ENCODE results near the gene GPR180.
A peak's percentile ranks its signal among the peaks of the same experiment; 100 is the strongest.

GPR180 gene

GRCh38 chr13:94646904-94647303 is 45.2 kb downstream of the GPR180 start:
- DNase-seq (ENCODE audit: low read depth, low spot score) = no peak

GRCh38 chr13:94656176-94656575 is 54.5 kb downstream of the GPR180 start:
- DNase-seq (ENCODE audit: low read depth, low spot score) = no peak

- no peak for DNase-seq (ENCODE audit: low read depth, low spot score)
Measured at GRCh38 chr13:94656766-94657165, 55.1 kb downstream of the GPR180 start.

DNA sequence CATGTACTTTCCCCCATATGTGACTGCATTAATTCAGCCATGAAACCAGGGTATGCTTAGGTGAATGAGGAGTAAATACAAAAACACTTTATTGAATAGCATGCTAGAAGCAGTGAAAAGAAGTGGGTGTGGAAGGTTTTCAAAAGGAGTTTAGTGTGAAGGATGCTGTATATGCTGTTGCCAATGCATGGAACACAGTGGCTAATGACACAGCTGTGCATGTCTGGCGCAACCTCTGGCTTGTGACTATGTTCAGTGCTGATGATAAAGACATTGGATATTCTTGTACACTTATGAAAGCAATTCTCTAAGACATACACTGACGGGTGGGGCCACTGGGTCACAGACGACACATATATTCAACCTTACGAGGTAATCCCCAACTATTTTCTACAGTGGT is 55.5 kb downstream of the GPR180 start:
- no peak for DNase-seq (ENCODE audit: low read depth, low spot score)

DNA sequence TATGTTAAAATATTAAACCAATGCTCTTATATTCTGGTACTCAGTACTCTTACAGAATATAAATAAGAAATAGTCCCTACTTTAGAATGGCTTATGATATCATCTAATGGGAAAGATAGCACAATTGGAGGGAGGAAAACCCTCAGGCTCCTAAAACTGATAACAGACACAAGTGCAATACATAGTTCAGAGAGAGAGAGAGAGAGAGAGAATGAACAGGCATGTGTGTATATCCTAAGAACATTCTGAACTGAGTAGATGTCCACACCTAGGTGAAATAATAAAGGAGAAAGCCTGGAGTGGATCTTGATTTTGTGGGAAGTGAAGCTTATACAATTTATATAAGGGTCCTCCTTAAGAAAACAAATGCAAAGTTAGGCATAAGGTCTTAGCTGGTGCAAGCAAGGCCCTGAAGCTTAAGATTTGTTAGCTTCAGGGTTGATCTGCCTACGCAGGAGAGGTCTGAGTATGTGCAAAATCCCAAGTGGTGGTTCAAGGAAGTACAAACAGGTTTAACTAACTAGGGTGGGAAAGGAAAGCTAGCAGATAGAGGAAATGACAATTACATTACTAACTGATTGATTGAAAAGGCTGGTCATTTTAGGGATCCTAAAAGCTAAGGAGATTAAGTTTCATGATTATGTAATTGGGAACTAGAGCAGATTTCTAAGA is 57.4 kb downstream of the GPR180 start:
- DNase-seq (ENCODE audit: low read depth, low spot score) = no peak

GRCh38 chr13:94659598-94659946 is 57.9 kb downstream of the GPR180 start:
- DNase-seq (ENCODE audit: low read depth, low spot score) = no peak

- DNase-seq (ENCODE audit: low read depth, low spot score) = no peak
Measured at GRCh38 chr13:94660695-94661326, 59.2 kb downstream of the GPR180 start.

- no peak for DNase-seq (ENCODE audit: low read depth, low spot score)
Measured at GRCh38 chr13:94661406-94661805, 59.7 kb downstream of the GPR180 start.

- no peak for DNase-seq (ENCODE audit: low read depth, low spot score)
Measured at GRCh38 chr13:94662274-94662945, 60.8 kb downstream of the GPR180 start.

- DNase-seq (ENCODE audit: low read depth, low spot score) = no peak
Measured at GRCh38 chr13:94664889-94665288, 63.2 kb downstream of the GPR180 start.

GRCh38 chr13:94666065-94666464 is 64.4 kb downstream of the GPR180 start:
- no peak for DNase-seq (ENCODE audit: low read depth, low spot score)

- DNase-seq (ENCODE audit: low read depth, low spot score) = no peak
Measured at GRCh38 chr13:94667190-94667589, 65.5 kb downstream of the GPR180 start.

DNA sequence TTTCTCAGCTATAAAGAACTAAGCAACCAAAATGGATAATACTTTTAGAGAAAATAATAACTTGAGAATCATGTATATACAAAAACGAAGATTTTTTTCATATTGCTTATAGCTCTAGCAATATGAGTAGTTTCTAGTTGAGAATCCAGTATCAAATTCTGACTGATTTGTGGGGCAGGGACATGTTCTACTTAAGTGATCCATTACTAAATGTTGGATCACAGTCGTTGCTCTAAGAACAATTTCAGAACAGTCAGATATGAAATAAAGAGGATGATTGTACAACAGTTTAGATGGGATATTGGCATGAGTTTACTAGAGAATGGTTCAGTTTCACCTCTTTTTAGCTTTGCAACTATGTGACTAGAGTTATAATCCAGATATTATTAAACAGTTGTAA is 70.7 kb downstream of the GPR180 start:
- no peak for DNase-seq (ENCODE audit: low read depth, low spot score)

DNA sequence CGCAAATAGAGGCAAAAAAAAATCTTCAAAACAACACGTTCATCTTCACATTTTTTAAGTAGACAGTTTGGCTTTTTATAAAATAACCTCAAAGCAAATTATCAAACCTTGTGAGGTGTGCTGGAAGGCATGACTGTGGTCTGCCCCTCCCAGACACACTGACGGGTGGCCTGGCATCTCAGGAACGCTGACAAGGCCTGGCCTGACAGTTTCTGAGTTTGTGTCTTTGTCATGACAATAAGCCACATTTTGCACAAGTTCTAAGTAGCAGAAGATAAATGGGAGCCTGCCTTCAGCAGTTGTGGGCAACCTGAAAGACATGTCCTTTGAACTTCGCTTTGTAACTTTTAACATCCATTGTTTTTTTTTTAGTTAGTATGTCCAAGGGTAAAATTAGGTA is 72.2 kb downstream of the GPR180 start:
- no peak for DNase-seq (ENCODE audit: low read depth, low spot score)

DNA sequence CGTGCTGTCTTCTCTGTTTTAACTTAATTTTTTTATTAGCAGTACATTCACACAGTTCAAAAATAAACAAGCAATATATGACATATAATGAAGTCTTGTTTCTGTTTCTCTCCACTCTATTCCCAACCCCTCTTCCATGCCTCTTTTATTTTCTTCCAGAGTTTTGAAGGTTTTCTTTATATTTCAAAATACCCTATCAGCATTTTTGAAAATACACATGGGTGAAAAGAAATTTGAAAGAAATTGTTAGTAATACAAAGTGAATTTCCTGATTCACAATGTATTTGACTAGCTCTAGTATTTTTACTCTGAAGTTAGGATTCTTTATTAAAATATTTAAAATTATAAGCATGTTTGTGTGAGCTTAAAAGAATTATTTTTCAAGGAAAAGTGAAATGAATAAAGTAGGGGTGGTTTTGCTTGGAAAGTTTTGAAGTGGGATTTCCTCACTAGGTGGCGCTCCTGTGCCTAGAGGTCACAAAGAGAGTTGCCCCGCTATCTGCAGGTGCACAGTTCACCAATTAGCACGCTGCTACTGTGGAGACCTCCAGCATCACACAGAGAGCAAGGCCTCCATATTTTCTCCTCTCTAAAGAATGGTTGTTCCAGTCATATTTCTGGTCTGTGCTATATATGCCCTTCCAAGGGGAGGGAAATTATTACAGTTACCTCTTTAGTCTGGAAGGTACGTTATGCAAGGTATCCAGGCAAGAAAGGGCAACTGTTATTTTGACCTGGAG is 73.1 kb downstream of the GPR180 start:
- DNase-seq (ENCODE audit: low read depth, low spot score) = peak; percentile 15

DNA sequence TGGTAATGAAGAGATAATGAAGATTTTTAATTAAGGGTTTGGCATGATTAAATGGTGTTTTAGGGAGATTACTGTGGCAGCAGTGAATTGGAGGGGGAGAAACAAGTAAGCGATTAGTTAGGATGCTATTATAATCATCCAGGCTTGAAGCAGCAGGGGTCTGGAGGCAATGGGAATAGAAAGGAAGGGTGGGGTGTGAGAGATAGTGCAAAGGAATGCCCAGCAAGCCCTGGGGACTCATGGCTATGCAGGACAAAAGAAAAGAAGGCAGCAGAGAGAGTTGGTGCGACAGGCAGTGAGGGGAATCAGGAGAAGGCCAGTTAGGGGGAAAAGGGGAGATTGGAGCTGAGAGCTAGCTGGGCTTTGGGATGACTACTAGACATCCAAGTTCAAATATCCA is 76.1 kb downstream of the GPR180 start:
- no peak for DNase-seq (ENCODE audit: low read depth, low spot score)

GRCh38 chr13:94678845-94679244 is 77.2 kb downstream of the GPR180 start:
- DNase-seq (ENCODE audit: low read depth, low spot score) = no peak

DNA sequence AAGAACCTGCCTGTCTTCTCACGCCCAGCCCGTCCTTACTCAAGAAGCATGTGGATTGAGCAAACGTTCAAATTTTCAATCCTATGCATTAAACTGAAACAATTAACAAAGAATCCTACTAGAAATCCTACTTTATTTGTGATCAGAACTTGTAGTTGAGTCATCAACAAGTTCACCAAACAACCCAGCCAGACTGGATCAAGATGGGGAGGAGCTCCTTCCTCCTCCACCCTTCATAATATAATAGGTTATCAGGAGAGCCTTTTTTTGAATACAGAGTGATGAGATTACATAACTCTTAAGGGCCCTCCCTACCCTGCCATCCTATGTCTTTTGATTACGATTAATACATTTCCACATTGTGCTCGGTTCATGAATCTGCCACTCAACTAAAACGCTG is 78.0 kb downstream of the GPR180 start:
- no peak for DNase-seq (ENCODE audit: low read depth, low spot score)

DNA sequence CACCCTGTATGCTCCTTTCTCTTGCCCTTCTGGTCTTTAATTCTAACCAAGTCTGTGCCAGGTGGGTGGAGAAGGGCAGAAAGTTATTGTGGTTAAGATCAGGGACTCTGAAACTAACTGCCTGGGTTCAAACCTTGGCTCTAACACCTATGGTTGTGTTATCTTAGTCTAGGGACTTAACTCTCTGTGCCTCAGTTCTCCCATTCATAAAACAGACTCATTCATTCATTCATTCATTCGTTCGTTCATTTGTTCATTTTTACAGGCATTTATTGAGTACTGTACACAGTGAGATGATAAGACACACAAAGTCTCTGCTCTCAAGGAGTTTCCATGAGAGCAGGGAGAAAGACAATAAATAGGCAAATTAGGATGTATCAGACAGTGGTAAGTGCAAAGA is 80.6 kb downstream of the GPR180 start:
- DNase-seq (ENCODE audit: low read depth, low spot score) = no peak

- DNase-seq (ENCODE audit: low read depth, low spot score) = no peak
Measured at GRCh38 chr13:94683409-94683808, 81.8 kb downstream of the GPR180 start.
